GM18520 (cell line): ENCODE measurements around the gene ADCY2.
"Not testable (repeated sequence)": the region's sequence is repeated elsewhere in the genome, so short reads cannot be mapped to it uniquely, and the experiment has no call there.

Experiments
- ATAC-seq: cut with Tn5 transposase; IDR thresholded peaks from one replicate; pipeline ENCODE4 v1.9.1; 2021; ENCODE audit not compliant: unreplicated experiment

The ADCY2 gene

DNA sequence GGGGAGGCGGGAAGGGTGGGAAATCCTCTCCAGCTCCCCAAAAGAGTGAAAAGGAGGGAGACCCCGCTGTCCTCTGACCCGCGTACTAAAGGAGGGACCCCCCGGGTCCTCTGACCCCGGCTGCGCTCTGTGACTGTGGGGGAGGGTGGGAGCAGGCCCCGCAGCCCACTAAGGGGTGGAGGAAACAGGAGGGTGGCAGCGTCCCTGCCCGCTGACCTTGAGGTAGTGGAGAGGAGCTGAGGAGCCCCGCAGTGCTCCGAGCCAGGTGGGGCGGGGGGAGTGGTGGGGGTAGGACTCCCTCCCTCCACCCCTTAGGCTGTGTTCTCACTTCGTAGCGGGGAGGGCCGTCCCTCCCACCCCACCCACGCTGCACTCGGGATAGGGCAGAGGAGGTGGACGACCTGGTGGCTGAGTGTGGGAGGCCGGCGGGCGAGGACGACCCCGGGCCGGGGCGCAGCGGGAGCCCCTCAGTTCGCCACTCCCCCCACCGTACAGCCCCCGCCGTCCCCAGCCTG is 449 bp upstream of the ADCY2 start:
- no peak for ATAC-seq

DNA sequence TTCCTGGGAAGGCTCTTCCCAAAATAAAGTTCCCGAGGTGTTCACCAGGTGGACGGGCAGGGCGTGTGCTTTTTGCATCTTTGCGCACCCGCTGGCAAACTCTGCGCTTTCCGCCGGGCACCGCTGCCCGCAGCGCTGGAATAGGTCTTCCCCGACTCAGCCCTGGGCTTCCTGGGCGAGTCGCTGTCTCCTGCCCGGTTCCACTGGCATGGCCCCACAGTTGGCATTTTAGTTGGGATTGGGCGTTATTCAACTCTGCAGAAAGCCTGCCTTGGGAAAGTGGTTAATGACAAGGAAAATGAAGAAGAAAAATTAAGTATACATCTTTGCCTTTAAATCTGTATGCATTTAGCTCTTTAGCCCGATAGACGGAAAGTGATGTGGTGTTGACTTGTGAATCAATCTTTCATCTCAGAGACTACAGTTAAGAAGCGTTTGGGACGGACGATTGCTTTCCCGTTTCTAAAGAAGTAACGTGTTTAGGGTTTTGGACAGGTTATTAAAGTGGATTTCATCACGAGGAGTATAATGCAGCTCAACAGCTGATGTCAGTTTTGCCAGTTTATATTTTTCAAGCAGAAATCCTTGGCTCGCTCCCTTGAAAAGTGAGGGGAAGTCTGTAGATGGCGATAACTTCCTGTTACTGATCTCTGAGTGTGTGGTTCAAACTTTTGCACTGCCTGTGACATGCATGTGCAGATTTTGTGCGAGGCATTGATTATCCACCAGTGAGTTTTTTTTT is 946 bp downstream of the ADCY2 start:
- no peak for ATAC-seq

DNA sequence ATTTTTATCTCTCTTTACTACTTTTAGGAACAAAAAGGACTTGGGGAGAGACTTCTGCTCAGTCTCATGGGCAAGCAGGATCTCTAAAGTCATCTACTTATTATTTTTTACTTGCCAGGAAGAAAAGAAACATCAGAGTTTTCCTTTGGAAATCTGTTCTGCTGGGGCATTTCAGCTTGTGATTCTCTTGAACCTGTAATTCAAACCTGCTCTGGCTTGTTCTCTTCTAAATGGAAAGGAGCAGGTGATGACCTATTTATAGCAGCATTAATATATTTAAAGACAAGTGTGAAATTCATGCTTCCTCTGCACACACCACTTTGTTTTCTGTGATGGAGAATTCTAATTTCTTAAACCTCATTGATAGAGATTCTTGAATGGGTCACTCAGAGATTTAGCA is 2.0 kb downstream of the ADCY2 start:
- ATAC-seq, result no peak

DNA sequence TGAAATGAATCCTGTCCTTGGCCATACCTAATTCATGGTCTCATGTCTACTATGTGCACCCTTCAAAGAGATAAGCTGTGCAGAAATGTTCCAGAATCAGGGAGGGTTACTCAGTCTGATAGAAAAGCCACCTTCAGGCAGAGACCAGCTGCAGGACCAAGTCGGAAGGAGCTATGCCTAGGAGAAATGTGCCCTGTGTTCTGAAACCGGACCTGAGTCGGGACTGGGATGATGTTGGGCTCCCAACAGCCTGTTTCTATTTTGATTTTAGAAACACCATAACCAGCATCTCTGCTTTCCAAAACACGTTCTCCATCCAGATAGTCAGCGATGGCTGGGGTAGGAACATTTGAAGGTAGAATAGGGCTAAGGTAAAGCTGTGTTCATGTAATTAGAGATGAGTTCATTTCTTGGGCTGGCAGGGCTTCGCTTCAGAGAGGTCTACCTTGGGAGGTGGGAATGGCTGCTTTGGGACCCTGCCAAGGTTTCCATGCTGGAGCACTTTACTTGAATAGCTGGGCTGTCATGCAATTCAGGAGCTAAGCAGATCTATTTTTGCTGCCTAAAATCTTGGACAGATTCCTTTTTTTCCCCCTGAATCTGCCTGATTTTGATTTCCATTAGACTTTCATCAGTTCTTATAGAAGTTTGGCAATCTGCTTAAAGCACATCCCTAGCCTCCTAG is 2.8 kb downstream of the ADCY2 start:
- ATAC-seq, result no peak

DNA sequence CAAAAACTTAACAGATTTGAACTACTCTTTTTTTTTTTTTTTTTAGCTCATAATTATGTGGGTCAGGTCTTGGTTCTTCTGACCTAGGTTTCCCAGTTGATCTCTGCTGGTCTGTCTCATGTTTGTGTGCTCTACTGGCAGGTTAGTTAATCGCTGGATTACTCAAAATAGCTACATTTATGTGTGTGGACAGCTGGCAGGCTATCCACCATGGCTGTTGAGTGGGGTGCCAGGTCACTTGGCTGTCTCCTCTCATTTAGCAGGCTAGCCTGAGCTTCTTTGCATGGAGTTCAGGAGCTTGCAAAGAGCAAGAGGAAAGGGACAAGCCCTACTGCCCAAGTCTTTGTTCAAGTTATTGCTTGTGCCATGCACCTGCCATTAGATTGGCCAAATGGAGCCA is 9.3 kb downstream of the ADCY2 start:
- ATAC-seq, result no peak

- no peak for ATAC-seq
These were observed 15.1 kb downstream of the ADCY2 start for GRCh38 chr5:7410936-7411511.

GRCh38 chr5:7412409-7412808 is 16.5 kb downstream of the ADCY2 start:
- ATAC-seq, result no peak

DNA sequence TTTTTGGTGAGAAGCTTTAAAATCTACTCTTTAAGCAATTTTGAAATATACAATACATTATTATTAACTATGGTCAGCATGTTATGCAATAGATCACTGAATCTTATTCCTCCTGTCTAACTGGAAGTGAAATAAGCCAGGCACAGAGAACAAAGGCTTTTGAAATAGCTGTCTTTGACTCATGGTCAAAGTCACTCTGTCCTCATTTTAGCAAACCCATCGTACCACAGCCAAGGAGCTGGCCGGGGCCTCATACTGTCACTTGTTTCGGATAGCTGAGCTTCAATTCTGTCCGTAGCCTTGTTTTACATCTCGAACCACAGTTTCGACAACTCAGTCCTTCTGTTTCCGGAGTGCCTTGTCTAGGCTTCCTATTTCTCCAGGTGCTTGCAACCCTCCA is 19.2 kb downstream of the ADCY2 start:
- no peak for ATAC-seq

GRCh38 chr5:7415587-7416535 is 19.9 kb downstream of the ADCY2 start:
- ATAC-seq, result no peak

- no peak for ATAC-seq
These were observed 22.3 kb downstream of the ADCY2 start for GRCh38 chr5:7418276-7418675.

DNA sequence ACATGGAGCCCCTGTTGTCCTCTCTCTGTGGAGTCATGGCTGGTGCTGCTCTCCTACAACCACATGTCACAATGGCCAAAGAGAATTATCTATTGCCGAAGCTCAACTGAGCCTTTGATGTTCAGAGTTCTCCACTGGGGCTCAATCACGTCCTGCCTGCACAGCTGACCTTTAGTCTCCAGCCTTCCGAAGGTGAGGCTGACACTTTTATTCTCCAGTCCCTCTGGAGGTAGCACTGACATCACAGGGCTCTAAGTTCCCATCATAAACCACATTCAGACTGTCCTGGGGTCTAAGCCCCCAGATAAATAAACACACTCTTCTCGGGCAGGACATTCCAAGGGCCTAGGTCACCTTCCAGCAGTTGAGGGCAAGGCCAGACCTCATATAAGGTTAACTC is 23.4 kb downstream of the ADCY2 start:
- ATAC-seq, result no peak

DNA sequence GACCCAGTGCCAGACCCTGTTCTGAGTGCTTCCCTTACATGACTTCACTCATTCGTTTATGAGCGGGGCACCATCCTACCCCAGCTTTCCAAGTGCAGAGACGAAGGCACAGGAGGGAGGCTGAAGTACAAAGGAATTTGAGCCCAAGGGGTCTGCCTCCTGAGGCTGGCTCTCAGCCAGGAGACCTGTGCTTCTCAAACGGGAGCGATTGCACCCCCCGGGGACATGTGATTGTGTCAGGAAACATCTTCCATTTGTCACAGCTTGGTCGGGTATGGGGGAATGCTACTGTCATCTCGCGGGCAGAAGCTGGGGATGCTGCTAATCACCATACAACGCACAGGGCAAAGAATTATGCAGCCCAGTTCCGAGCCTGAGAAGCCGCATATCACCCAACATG is 23.9 kb downstream of the ADCY2 start:
- ATAC-seq, result no peak

GRCh38 chr5:7420510-7421280 is 24.8 kb downstream of the ADCY2 start:
- no peak for ATAC-seq

GRCh38 chr5:7422316-7423106 is 26.6 kb downstream of the ADCY2 start:
- ATAC-seq, result no peak

DNA sequence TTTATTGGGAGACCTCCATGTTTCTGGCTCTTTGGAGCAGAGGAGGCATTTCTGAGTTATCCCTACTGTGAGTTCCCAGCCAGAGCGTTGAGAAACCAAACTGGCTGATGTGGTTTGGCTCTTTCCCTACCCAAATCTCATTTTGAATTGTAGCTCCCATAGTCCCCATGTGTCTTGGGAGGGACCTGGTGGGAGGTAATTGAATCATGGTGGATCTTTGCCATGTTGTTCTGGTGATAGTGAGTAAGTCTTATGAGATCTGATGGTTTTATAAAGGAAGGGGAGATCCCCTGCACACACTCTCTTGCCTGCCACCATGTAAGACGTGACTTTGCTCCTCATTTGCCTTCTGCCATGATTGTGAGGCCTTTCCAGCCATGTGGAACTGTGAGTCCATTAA is 27.3 kb downstream of the ADCY2 start:
- ATAC-seq, result not testable (repeated sequence)

DNA sequence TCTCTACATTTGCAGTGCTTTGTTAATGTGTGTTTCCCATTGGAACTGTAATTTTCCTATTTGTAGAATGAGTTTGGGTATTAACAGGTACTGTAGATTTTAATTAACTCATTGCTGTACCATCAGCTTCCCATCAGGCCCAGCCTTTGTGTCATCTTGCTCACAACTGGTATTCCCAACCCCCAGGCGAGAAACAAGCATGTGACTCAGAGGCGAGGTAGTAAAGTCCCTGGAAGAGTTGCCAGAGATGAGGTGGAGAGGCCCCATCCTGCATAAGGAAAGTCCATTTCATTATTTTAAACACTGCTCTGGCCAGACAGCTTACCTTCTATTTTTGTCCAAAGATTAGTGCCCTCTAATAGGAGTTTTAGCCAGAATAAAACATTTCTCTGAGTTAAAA is 29.9 kb downstream of the ADCY2 start:
- ATAC-seq, result no peak

DNA sequence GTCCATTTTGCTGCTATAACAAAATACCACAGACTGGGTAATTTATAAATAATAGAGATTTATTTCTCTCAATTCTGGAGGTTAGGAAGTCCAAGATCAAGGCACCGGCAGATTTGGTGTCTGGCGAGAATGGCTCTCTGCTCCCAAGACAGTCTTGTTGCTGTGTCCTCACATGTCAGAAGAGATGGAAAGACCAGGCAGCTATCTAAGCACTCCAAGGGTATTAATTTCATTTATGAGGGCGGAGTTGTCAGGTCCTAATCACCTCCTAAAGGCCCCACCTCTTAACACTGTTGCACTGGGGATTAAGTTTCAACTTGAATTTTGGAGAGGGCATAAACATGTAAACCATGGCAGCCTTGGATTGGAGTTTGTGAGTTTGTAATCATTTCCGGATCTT is 30.3 kb downstream of the ADCY2 start:
- ATAC-seq, result no peak

- ATAC-seq, result no peak
These were observed 39.0 kb downstream of the ADCY2 start for GRCh38 chr5:7434914-7435313.

DNA sequence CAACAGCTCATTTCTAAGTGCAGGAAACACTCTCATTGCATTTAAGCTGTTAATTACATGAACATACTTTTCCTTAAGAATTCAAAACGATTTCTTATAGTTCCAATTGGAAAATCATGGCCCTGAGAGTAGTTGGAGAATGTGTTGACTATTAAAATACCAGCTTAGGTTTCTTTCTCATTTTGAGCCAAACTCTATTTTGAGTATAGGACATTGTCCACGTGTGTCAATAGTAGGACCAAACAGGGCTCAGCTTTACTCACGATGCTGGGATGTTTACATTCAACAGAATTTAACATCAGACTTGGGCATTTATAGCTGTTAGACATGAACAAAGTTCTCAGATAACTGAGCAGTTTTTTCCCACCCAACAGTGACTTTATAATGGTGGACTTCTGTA is 39.6 kb downstream of the ADCY2 start:
- no peak for ATAC-seq

- ATAC-seq, result no peak
These were observed 40.6 kb downstream of the ADCY2 start for GRCh38 chr5:7436521-7436920.
